ENCODE data around the gene KLHL40.

The KLHL40 gene

GRCh38 chr3:42657675-42658074 lies 27.7 kb upstream of the KLHL40 start:
- DNase-seq (ENCODE audit: low read depth, low spot score) = no peak

DNA sequence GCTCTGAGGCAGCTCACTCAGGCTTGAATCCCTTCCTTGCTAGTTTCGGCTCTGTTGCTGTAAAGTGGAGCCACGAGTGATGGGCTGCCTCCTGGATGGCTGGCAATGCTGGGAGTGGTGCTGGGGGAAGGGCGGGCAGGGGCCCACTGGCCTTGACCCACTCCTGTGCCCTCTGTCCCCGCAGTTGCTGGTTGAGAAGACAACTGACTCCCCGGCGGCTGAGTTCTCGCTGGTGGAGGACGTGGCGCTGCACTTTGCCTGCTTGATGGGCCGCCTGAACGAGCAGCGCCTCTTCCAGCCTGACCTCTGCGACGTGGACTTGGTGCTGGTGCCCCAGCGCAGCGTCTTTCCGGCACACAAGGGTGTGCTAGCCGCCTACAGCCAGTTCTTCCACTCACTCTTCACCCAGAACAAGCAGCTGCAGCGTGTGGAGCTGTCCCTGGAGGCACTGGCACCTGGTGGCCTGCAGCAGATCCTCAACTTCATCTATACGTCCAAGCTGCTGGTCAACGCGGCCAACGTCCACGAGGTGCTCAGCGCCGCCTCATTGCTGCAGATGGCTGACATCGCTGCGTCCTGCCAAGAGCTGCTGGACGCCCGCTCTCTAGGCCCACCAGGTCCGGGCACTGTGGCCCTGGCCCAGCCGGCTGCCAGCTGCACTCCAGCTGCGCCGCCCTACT lies 27.1 kb upstream of the KLHL40 start:
- peak; percentile 32 for DNase-seq (ENCODE audit: low read depth, low spot score)

- no peak for DNase-seq (ENCODE audit: low read depth, low spot score)
Observed at GRCh38 chr3:42658771-42659390, 26.5 kb upstream of the KLHL40 start.

DNA sequence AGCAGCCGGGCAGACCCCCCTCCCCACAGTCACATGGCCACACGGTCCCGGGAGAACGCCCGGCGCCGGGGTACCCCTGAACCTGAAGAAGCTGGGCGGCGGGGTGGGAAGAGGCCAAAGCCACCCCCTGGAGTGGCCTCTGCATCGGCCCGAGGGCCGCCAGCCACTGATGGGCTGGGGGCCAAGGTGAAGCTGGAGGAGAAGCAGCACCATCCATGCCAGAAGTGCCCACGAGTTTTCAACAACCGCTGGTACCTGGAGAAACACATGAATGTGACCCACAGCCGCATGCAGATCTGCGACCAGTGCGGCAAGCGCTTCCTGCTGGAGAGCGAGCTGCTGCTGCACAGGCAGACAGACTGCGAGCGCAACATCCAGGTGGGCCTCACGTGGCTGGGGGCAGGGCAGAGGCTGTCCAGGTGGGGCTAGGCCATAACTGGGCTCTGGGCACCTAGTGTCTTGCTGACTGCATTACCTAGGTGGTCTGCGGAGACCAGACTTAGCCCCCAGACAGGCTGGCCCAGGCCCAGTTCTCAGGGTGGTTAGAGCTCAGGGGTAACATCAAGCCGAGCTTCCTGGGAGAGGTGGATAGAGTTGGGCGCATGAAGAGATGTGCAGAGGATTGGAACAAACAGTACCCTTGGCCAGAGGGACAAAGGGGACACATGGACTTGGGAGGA lies 25.7 kb upstream of the KLHL40 start:
- no peak for DNase-seq (ENCODE audit: low read depth, low spot score)

- DNase-seq (ENCODE audit: low read depth, low spot score) = no peak
Observed at GRCh38 chr3:42660131-42660715, 25.1 kb upstream of the KLHL40 start.

GRCh38 chr3:42660898-42661297 lies 24.4 kb upstream of the KLHL40 start:
- DNase-seq (ENCODE audit: low read depth, low spot score) = peak; percentile 34

GRCh38 chr3:42661593-42662022 lies 23.7 kb upstream of the KLHL40 start:
- no peak for DNase-seq (ENCODE audit: low read depth, low spot score)

- DNase-seq (ENCODE audit: low read depth, low spot score) = no peak
Observed at GRCh38 chr3:42662037-42662812, 23.1 kb upstream of the KLHL40 start.

GRCh38 chr3:42662813-42663535 lies 22.4 kb upstream of the KLHL40 start:
- no peak for DNase-seq (ENCODE audit: low read depth, low spot score)

- no peak for DNase-seq (ENCODE audit: low read depth, low spot score)
Observed at GRCh38 chr3:42663581-42664437, 21.5 kb upstream of the KLHL40 start.

- no peak for DNase-seq (ENCODE audit: low read depth, low spot score)
Observed at GRCh38 chr3:42664438-42664803, 20.9 kb upstream of the KLHL40 start.

DNA sequence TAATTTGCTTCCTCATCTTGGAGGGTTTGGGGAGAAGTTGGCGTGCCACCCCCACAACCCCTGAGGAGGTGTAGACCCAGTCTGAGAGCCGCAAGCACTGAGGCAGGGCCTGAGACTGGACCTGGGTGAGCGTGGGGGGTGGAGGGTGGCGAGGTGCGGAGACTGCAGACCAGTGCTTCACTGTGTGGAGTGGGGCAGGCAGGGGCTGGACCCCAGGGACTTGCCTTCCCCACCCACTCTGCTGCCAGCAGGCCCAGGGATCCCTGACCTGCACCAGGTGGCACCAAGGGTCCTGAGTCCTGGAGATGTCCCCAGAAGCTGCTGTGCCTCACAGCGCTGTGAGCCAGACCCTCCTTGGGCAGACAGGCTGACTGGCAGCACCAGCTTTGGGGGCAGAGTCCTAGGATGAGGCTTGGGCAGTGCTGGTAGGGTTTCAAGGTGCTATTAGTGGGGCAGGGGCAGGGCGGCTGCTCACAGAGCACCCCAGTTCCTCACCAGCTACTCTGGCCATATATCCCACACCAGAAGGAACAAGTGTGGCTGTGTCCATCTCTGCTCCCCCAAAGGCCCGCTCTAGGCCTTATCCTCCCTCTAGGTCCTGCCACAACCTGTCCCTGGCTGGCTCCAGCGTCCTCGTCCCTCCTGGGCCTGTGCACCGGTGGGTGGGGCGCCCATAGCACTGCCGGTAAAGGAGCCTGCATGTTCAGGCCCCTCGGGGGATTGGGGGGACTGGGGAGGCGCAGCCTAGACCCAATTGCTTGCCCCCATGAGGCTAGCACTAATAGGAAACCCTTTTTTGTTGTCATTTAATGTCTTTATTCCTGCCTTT lies 20.1 kb upstream of the KLHL40 start:
- DNase-seq (ENCODE audit: low read depth, low spot score) = no peak

DNA sequence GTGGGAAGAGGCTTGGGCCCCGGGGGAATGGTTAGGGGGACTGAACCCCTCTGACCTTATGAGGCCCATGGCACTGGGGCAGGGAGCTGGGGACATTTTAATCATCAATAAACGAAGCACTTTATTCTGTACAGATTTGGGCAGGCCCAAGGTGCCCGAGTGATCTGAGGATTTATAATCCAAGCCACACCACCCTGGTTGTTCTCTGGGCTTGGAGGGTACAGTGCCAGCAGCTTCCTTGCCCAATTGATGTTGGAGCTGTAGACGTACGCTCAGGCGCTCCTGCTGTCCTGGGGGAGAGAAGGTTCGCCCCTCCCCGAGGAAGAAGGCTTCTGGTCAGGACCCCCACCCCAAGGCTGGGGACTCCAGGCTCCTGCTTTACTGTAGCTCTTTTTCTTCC lies 19.3 kb upstream of the KLHL40 start:
- no peak for DNase-seq (ENCODE audit: low read depth, low spot score)

GRCh38 chr3:42666577-42666998 lies 18.7 kb upstream of the KLHL40 start:
- no peak for DNase-seq (ENCODE audit: low read depth, low spot score)

GRCh38 chr3:42667096-42667522 lies 18.2 kb upstream of the KLHL40 start:
- DNase-seq (ENCODE audit: low read depth, low spot score) = no peak

GRCh38 chr3:42667523-42668412 lies 17.6 kb upstream of the KLHL40 start:
- DNase-seq (ENCODE audit: low read depth, low spot score) = no peak

DNA sequence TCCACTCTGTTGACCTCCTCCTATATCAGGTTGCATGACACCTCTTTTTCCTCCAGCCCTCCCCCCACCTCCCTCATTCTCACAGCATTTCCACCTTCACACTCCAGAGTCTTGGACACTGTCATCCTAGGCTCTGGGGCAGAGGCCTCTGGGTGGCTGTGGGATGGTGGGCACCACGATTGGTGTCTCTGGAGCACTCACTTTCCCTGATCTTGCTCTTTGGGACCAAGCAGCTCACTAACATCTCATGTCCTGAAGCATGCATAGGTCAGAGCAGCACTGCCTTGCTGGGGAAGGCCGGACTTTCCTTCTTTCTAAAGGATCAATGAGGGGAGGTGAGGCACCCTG lies 16.9 kb upstream of the KLHL40 start:
- DNase-seq (ENCODE audit: low read depth, low spot score) = no peak

DNA sequence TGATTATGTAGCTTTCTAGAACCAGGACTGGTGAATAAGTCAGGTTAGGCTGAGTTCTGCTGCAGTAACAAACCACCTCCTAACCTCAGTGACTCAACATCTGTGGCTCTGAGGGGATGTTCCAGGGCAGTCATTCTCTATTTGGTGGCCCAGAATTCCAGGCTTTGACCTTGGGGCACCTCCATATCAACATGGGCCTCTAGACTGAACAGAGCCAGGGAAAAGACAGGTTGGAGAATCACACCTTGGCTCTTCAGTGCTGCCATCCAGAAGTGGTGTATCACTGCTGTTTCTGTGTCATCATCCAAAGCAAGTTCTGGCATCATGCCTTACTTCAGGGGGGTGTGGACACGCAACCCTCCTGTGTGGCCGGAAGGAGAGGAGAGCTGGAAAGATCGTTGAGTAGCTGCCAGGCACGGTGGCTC lies 16.5 kb upstream of the KLHL40 start:
- no peak for DNase-seq (ENCODE audit: low read depth, low spot score)
